Measurements from ENCODE around the gene CAMK4. TPM values are rescaled to one million over a fixed set of nuclear protein-coding genes. Genes with fewer than 3 reads are reported as not detected.

Gene CAMK4
- total RNA-seq, 1 donor from 2014 or later, result 11.2 TPM

GRCh38 chr5:111320953-111321352 lies 96.8 kb downstream of the CAMK4 start:
- no peak for DNase-seq (ENCODE audit: extremely low spot score, unreplicated experiment)
- TF ChIP-seq CTCF (conservative IDR thresholded peaks at IDR 0.05), result no peak
- H3K27ac Mint-ChIP-seq, result no peak overlapping the region
- no peaks in the 10 kb centered on the region for H3K4me1 Mint-ChIP-seq (ENCODE audit: unreplicated experiment)
- H3K4me3 Mint-ChIP-seq, result no peak overlapping the region
- H3K27me3 Mint-ChIP-seq, result no peaks in the 10 kb centered on the region
- no peaks in the 10 kb centered on the region for H3K36me3 Mint-ChIP-seq
- no peaks in the 10 kb centered on the region for H3K9me3 Mint-ChIP-seq

- no peak overlapping the region for H3K4me3 Mint-ChIP-seq
- H3K27ac Mint-ChIP-seq, result no peak overlapping the region
- no peak for TF ChIP-seq CTCF (conservative IDR thresholded peaks at IDR 0.05)
- DNase-seq (ENCODE audit: extremely low spot score, unreplicated experiment), result no peak
- H3K9me3 Mint-ChIP-seq, result no peaks in the 10 kb centered on the region
- H3K4me1 Mint-ChIP-seq (ENCODE audit: unreplicated experiment), result no peaks in the 10 kb centered on the region
- H3K27me3 Mint-ChIP-seq, result no peaks in the 10 kb centered on the region
- no peaks in the 10 kb centered on the region for H3K36me3 Mint-ChIP-seq
These were observed 97.2 kb downstream of the CAMK4 start for GRCh38 chr5:111321376-111321775.

- Mint-ChIP-seq H3K4me1 (ENCODE audit: unreplicated experiment) (no peaks in the 10 kb centered on the region), H3K9me3 (peaks cover 5% of the 10 kb centered on the region), H3K27me3 (no peaks in the 10 kb centered on the region), H3K4me3 (no peak overlapping the region), H3K27ac (no peak overlapping the region), H3K36me3 (no peaks in the 10 kb centered on the region)
- DNase-seq (ENCODE audit: extremely low spot score, unreplicated experiment), result no peak
- no peak for TF ChIP-seq CTCF (conservative IDR thresholded peaks at IDR 0.05)
These were observed 102.4 kb downstream of the CAMK4 start for GRCh38 chr5:111326551-111326950.

- Mint-ChIP-seq H3K36me3 (no peaks in the 10 kb centered on the region), H3K27me3 (no peaks in the 10 kb centered on the region), H3K4me3 (no peak overlapping the region), H3K27ac (no peak overlapping the region), H3K4me1 (ENCODE audit: unreplicated experiment) (no peaks in the 10 kb centered on the region), H3K9me3 (no peaks in the 10 kb centered on the region)
- DNase-seq (ENCODE audit: extremely low spot score, unreplicated experiment), result no peak
- TF ChIP-seq CTCF (conservative IDR thresholded peaks at IDR 0.05), result no peak
These were observed 112.9 kb downstream of the CAMK4 start for GRCh38 chr5:111337133-111337532.

GRCh38 chr5:111337688-111338087 lies 113.5 kb downstream of the CAMK4 start:
- H3K9me3 Mint-ChIP-seq, result no peaks in the 10 kb centered on the region
- no peaks in the 10 kb centered on the region for H3K36me3 Mint-ChIP-seq
- H3K27me3 Mint-ChIP-seq, result no peaks in the 10 kb centered on the region
- H3K4me1 Mint-ChIP-seq (ENCODE audit: unreplicated experiment), result no peaks in the 10 kb centered on the region
- no peak for DNase-seq (ENCODE audit: extremely low spot score, unreplicated experiment)
- TF ChIP-seq CTCF (conservative IDR thresholded peaks at IDR 0.05), result no peak
- H3K27ac Mint-ChIP-seq, result no peak overlapping the region
- H3K4me3 Mint-ChIP-seq, result no peak overlapping the region

- Mint-ChIP-seq H3K4me1 (ENCODE audit: unreplicated experiment) (no peaks in the 10 kb centered on the region), H3K27ac (peak overlapping the region; percentile 5), H3K9me3 (no peaks in the 10 kb centered on the region), H3K36me3 (no peaks in the 10 kb centered on the region), H3K4me3 (no peak overlapping the region), H3K27me3 (no peaks in the 10 kb centered on the region)
- DNase-seq (ENCODE audit: extremely low spot score, unreplicated experiment), result no peak
- no peak for TF ChIP-seq CTCF (conservative IDR thresholded peaks at IDR 0.05)
These were observed 121.5 kb downstream of the CAMK4 start for GRCh38 chr5:111345731-111346130.

All from type B pancreatic cell (in vitro differentiated cells).